SK-N-SH treated with all-trans-retinoic acid at 6 μM for 48 hours (cell line): ENCODE data around the gene COPG2.
"Not testable (repeated sequence)": the region's sequence is repeated elsewhere in the genome, so short reads cannot be mapped to it uniquely, and the experiment has no call there.

Experiments
- GLIS3 ChIP-seq: fragments of 250-450 bp; sonication (Bioruptor Pico); IDR thresholded peaks from 2 replicates; pipeline ENCODE4 v1.5.0; 2020; ENCODE audit warnings: mild to moderate bottlenecking, moderate library complexity
- TF ChIP-seq, protein P1 (sequence below): fragments of 250-450 bp; sonication (Bioruptor Pico); IDR thresholded peaks from 2 replicates; pipeline ENCODE4 v1.8.0; 2020; ENCODE audit warnings: mild to moderate bottlenecking, moderate library complexity, borderline replicate concordance
- TF ChIP-seq, protein P2 (sequence below): fragments of 250-450 bp; sonication (Bioruptor Pico); IDR thresholded peaks from 2 replicates; pipeline ENCODE4 v1.5.0; 2020; ENCODE audit warnings: mild to moderate bottlenecking, moderate library complexity

DNA sequence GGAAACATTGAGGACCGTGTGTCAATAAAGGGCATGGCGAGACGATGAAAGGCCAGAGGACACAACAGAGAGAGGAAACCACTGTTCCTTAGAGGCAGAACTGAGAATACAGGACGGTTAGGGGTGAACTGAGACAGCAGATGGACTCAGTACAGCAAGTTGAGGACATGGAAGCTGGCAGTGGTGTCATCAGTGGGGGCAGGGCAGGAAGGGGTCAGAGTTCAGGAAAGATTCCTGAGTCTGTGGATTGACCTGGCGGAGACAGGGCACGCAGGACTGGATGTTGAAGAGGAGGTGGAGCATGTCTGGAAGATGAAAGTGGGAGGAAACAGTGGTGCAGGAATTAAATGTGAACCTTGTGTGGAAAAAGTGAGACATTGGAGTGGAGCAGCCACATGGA, 130.7 kb downstream of the COPG2 start:
- TF ChIP-seq GLIS3 = not testable (repeated sequence)
- TF ChIP-seq, protein P1, sequence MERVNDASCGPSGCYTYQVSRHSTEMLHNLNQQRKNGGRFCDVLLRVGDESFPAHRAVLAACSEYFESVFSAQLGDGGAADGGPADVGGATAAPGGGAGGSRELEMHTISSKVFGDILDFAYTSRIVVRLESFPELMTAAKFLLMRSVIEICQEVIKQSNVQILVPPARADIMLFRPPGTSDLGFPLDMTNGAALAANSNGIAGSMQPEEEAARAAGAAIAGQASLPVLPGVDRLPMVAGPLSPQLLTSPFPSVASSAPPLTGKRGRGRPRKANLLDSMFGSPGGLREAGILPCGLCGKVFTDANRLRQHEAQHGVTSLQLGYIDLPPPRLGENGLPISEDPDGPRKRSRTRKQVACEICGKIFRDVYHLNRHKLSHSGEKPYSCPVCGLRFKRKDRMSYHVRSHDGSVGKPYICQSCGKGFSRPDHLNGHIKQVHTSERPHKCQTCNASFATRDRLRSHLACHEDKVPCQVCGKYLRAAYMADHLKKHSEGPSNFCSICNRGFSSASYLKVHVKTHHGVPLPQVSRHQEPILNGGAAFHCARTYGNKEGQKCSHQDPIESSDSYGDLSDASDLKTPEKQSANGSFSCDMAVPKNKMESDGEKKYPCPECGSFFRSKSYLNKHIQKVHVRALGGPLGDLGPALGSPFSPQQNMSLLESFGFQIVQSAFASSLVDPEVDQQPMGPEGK (CRISPR knock-in tag) = not testable (repeated sequence)
- TF ChIP-seq, protein P2, sequence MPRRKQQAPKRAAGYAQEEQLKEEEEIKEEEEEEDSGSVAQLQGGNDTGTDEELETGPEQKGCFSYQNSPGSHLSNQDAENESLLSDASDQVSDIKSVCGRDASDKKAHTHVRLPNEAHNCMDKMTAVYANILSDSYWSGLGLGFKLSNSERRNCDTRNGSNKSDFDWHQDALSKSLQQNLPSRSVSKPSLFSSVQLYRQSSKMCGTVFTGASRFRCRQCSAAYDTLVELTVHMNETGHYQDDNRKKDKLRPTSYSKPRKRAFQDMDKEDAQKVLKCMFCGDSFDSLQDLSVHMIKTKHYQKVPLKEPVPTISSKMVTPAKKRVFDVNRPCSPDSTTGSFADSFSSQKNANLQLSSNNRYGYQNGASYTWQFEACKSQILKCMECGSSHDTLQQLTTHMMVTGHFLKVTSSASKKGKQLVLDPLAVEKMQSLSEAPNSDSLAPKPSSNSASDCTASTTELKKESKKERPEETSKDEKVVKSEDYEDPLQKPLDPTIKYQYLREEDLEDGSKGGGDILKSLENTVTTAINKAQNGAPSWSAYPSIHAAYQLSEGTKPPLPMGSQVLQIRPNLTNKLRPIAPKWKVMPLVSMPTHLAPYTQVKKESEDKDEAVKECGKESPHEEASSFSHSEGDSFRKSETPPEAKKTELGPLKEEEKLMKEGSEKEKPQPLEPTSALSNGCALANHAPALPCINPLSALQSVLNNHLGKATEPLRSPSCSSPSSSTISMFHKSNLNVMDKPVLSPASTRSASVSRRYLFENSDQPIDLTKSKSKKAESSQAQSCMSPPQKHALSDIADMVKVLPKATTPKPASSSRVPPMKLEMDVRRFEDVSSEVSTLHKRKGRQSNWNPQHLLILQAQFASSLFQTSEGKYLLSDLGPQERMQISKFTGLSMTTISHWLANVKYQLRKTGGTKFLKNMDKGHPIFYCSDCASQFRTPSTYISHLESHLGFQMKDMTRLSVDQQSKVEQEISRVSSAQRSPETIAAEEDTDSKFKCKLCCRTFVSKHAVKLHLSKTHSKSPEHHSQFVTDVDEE (CRISPR knock-in tag) = not testable (repeated sequence)
